Measurements from ENCODE around the gene NOC2L.

DNA sequence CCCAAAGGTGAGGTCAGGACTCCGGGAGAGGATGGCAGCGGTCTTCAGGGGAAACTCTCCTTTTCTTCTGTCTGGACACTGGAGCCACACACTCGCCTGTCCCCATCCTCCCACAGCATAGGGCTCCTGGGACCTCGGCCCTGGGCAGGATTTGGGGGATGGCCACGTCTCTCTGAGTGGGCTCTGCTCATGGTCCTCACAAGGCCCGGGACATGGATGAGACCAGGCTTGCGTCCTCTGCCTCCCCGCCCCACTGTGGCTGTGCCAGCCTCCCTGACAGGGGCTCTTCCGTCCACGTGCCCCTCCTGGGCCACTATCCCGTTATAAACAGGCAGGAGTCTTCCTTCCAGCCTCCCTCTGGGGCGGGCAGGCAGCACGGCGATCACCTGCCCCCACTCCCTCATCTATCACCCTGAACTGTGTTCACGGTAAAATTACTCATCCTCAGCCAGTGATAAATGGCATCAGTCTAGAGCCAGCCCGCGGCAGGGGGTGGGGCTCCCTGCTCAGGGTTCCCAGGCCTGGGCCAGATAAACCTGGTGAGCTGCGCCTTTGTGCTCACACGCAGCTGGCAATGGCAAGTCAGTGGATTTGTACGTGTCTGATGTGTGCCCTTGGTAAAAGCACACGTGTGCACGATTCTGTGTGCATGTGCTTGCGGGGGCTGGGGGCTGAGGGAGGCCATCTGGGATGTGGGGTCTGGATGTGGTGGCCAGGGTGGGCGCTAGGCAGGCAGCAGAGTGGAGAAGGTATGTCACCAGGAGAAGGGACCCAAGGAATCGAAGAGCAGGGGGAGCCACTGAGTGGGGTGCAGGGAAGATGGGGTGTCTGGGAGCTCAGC is 48.0 kb downstream of the NOC2L start:
- TF ChIP-seq, protein P1, sequence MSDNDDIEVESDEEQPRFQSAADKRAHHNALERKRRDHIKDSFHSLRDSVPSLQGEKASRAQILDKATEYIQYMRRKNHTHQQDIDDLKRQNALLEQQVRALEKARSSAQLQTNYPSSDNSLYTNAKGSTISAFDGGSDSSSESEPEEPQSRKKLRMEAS (IDR thresholded peaks at IDR 0.05) = no peak
- TF ChIP-seq EP300 (IDR thresholded peaks at IDR 0.05; ENCODE audit: borderline replicate concordance) (no peak), TAF1 (IDR thresholded peaks at IDR 0.05; ENCODE audit: low read depth) (no peak), FOXM1 (IDR thresholded peaks at IDR 0.05; ENCODE audit: borderline replicate concordance, low read depth) (no peak), TEAD4 (IDR thresholded peaks at IDR 0.05) (no peak), YY1 (IDR thresholded peaks at IDR 0.05; ENCODE audit: low read depth) (no peak), CEBPB (IDR thresholded peaks at IDR 0.05) (no peak), USF1 (IDR thresholded peaks at IDR 0.05) (no peak)
- TF ChIP-seq, protein P2, sequence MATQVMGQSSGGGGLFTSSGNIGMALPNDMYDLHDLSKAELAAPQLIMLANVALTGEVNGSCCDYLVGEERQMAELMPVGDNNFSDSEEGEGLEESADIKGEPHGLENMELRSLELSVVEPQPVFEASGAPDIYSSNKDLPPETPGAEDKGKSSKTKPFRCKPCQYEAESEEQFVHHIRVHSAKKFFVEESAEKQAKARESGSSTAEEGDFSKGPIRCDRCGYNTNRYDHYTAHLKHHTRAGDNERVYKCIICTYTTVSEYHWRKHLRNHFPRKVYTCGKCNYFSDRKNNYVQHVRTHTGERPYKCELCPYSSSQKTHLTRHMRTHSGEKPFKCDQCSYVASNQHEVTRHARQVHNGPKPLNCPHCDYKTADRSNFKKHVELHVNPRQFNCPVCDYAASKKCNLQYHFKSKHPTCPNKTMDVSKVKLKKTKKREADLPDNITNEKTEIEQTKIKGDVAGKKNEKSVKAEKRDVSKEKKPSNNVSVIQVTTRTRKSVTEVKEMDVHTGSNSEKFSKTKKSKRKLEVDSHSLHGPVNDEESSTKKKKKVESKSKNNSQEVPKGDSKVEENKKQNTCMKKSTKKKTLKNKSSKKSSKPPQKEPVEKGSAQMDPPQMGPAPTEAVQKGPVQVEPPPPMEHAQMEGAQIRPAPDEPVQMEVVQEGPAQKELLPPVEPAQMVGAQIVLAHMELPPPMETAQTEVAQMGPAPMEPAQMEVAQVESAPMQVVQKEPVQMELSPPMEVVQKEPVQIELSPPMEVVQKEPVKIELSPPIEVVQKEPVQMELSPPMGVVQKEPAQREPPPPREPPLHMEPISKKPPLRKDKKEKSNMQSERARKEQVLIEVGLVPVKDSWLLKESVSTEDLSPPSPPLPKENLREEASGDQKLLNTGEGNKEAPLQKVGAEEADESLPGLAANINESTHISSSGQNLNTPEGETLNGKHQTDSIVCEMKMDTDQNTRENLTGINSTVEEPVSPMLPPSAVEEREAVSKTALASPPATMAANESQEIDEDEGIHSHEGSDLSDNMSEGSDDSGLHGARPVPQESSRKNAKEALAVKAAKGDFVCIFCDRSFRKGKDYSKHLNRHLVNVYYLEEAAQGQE (IDR thresholded peaks at IDR 0.05; ENCODE audit: low read depth) = no peak
